Measurements from ENCODE around the gene PMPCA.

PMPCA gene

GRCh38 chr9:136433043-136433715, 22.7 kb downstream of the PMPCA start:
- in situ Hi-C loops (cut with HindIII; ENCODE audit: low sequenced_read_pairs) = no loop called here

GRCh38 chr9:136433849-136434579, 23.6 kb downstream of the PMPCA start:
- in situ Hi-C loops (cut with HindIII; ENCODE audit: low sequenced_read_pairs) = no loop called here

GRCh38 chr9:136434580-136435169, 24.2 kb downstream of the PMPCA start:
- in situ Hi-C loops (cut with HindIII; ENCODE audit: low sequenced_read_pairs) = no loop called here

GRCh38 chr9:136436055-136436634, 25.7 kb downstream of the PMPCA start:
- in situ Hi-C loops (cut with HindIII; ENCODE audit: low sequenced_read_pairs) = no loop called here

- in situ Hi-C loops (cut with HindIII; ENCODE audit: low sequenced_read_pairs) = no loop called here
Observed at GRCh38 chr9:136437430-136437829, 27.0 kb downstream of the PMPCA start.

GRCh38 chr9:136437839-136438547, 27.5 kb downstream of the PMPCA start:
- in situ Hi-C loops (cut with HindIII; ENCODE audit: low sequenced_read_pairs) = no loop called here

- in situ Hi-C loops (cut with HindIII; ENCODE audit: low sequenced_read_pairs) = no loop called here
Observed at GRCh38 chr9:136438548-136439480, 28.4 kb downstream of the PMPCA start.

GRCh38 chr9:136439481-136440408, 29.3 kb downstream of the PMPCA start, which contains the start of gene INPP5E:
TSS of gene INPP5E (minus strand) at chr9:136439845. CDS start at chr9:136439419, 426 bp downstream.
- in situ Hi-C loops (cut with HindIII; ENCODE audit: low sequenced_read_pairs) = no loop called here

GRCh38 chr9:136441191-136441680, 30.8 kb downstream of the PMPCA start:
- in situ Hi-C loops (cut with HindIII; ENCODE audit: low sequenced_read_pairs) = no loop called here

- in situ Hi-C loops (cut with HindIII; ENCODE audit: low sequenced_read_pairs) = no loop called here
Observed at GRCh38 chr9:136441681-136442245, 31.3 kb downstream of the PMPCA start.

- in situ Hi-C loops (cut with HindIII; ENCODE audit: low sequenced_read_pairs) = no loop called here
Observed at GRCh38 chr9:136442265-136442664, 31.8 kb downstream of the PMPCA start.

- in situ Hi-C loops (cut with HindIII; ENCODE audit: low sequenced_read_pairs) = no loop called here
Observed at GRCh38 chr9:136443087-136443486, 32.6 kb downstream of the PMPCA start.

GRCh38 chr9:136443687-136444086, 33.2 kb downstream of the PMPCA start:
- in situ Hi-C loops (cut with HindIII; ENCODE audit: low sequenced_read_pairs) = no loop called here

GRCh38 chr9:136444102-136444501, 33.6 kb downstream of the PMPCA start:
- in situ Hi-C loops (cut with HindIII; ENCODE audit: low sequenced_read_pairs) = no loop called here

- in situ Hi-C loops (cut with HindIII; ENCODE audit: low sequenced_read_pairs) = no loop called here
Observed at GRCh38 chr9:136445799-136446198, 35.3 kb downstream of the PMPCA start.

- in situ Hi-C loops (cut with HindIII; ENCODE audit: low sequenced_read_pairs) = no loop called here
Observed at GRCh38 chr9:136447173-136447778, 36.8 kb downstream of the PMPCA start.

GRCh38 chr9:136448655-136449054, 38.2 kb downstream of the PMPCA start:
- in situ Hi-C loops (cut with HindIII; ENCODE audit: low sequenced_read_pairs) = no loop called here

Data from DLD1 (cell line).